Mesendoderm (in vitro differentiated cells): Measurements from ENCODE around the gene ATG7.

Experiments
- DNase-seq: peaks from one replicate; pipeline ENCODE4 v3.0.0; 2013
- H2AK5ac ChIP-seq: 2 replicates; pipeline ENCODE4 v1.6.1; 2013; ENCODE audit warnings: low read length, inconsistent platforms
- H2BK120ac ChIP-seq: 2 replicates; pipeline ENCODE4 v1.6.1; 2013; ENCODE audit warnings: low read depth, mild to moderate bottlenecking, low read length, moderate library complexity, mixed read lengths
- H2BK15ac ChIP-seq: replicated peaks from 2 replicates; pipeline ENCODE4 v1.6.1; 2013; ENCODE audit warnings: low read depth, mild to moderate bottlenecking, moderate library complexity
- H2BK5ac ChIP-seq: 2 replicates; pipeline ENCODE4 v1.6.1; 2013; ENCODE audit warnings: low read length, inconsistent platforms
- H3K18ac ChIP-seq: 2 replicates; pipeline ENCODE4 v1.6.1; 2013; ENCODE audit warnings: mild to moderate bottlenecking, low read length, mixed read lengths
- H3K23ac ChIP-seq: one replicate; pipeline ENCODE4 v1.6.1; 2013; ENCODE audit warnings: low read length
- H3K27ac ChIP-seq: 2 replicates; pipeline ENCODE4 v1.5.1; 2013; ENCODE audit warnings: low read depth, mild to moderate bottlenecking, inconsistent platforms, low read length, moderate library complexity
- H3K27me3 ChIP-seq: 2 replicates; pipeline ENCODE4 v1.6.1; 2013; ENCODE audit warnings: low read length, control low read depth, mild to moderate bottlenecking, inconsistent platforms; ENCODE audit not compliant: insufficient read depth, poor library complexity
- H3K36me3 ChIP-seq: 2 replicates; pipeline ENCODE4 v1.6.1; 2013; ENCODE audit warnings: low read length, inconsistent platforms; ENCODE audit not compliant: control insufficient read depth, insufficient read depth
- H3K4ac ChIP-seq: one replicate; pipeline ENCODE4 v1.6.1; 2013; ENCODE audit warnings: low read depth, mild to moderate bottlenecking, low read length, moderate library complexity
- H3K4me1 ChIP-seq: 2 replicates; pipeline ENCODE4 v1.6.1; 2013; ENCODE audit warnings: low read depth, low read length, inconsistent platforms; ENCODE audit not compliant: control insufficient read depth
- H3K4me2 ChIP-seq: 2 replicates; pipeline ENCODE4 v1.6.1; 2013; ENCODE audit warnings: low read length
- H3K4me3 ChIP-seq: 2 replicates; pipeline ENCODE4 v1.5.1; 2013; ENCODE audit warnings: mild to moderate bottlenecking, low read length
- H3K56ac ChIP-seq: one replicate; pipeline ENCODE4 v1.6.1; 2013; ENCODE audit warnings: low read length
- H3K79me1 ChIP-seq: 2 replicates; pipeline ENCODE4 v1.6.1; 2013; ENCODE audit warnings: low read length, inconsistent platforms
- H3K79me2 ChIP-seq: 2 replicates; pipeline ENCODE4 v1.6.1; 2013; ENCODE audit warnings: mild to moderate bottlenecking, low read length; ENCODE audit not compliant: control insufficient read depth, insufficient read depth
- H3K9ac ChIP-seq: 2 replicates; pipeline ENCODE4 v1.6.1; 2013; ENCODE audit warnings: low read length, inconsistent platforms
- H4K5ac ChIP-seq: one replicate; pipeline ENCODE4 v1.6.1; 2013; ENCODE audit warnings: low read length
- H4K8ac ChIP-seq: one replicate; pipeline ENCODE4 v1.6.1; 2013; ENCODE audit warnings: low read depth, mild to moderate bottlenecking, control low read depth, low read length, moderate library complexity
- WGBS: extraction: QIAGEN DNeasy Blood & Tissue Kit; methylation state at CpG from one replicate; pipeline ENCODE4 v1.1.7; 2013; ENCODE audit warnings: low lambda C conversion rate, missing lambda C conversion rate; ENCODE audit not compliant: insufficient coverage; ENCODE audit errors: extremely low coverage; 5-methylcytosine and 5-hydroxymethylcytosine counted together

Gene ATG7

GRCh38 chr3:11535243-11535960 is 263.2 kb downstream of the ATG7 start:
- DNase-seq: no peak

GRCh38 chr3:11536132-11536935 is 264.1 kb downstream of the ATG7 start:
- Histone ChIP-seq H2BK5ac (no peak overlapping the region), H3K27me3 (no peaks in the 10 kb centered on the region), H3K4me3 (no peak overlapping the region), H3K4ac (no peak overlapping the region), H4K5ac (no peak overlapping the region), H3K27ac (no peak overlapping the region), H3K18ac (no peak overlapping the region), H2BK15ac (no peak overlapping the region), H3K9ac (no peak overlapping the region), H3K56ac (no peak overlapping the region), H3K23ac (no peak overlapping the region), H3K79me2 (no peaks in the 10 kb centered on the region), H3K36me3 (no peaks in the 10 kb centered on the region), H2AK5ac (no peak overlapping the region), H3K4me2 (no peak overlapping the region), H3K79me1 (no peaks in the 10 kb centered on the region), H3K4me1 (no peaks in the 10 kb centered on the region), H2BK120ac (no peak overlapping the region), H4K8ac (no peak overlapping the region)
- no CpG with 5 or more reads among the region's 23 CpGs for WGBS
- DNase-seq: no peak

More at GRCh38 chr3:11535243-11535960, 263.2 kb downstream of the ATG7 start:
- no peak overlapping the region for H3K56ac ChIP-seq
- no peak overlapping the region for H4K5ac ChIP-seq
- no peak overlapping the region for H3K18ac ChIP-seq
- no peaks in the 10 kb centered on the region for H3K36me3 ChIP-seq
- H4K8ac ChIP-seq: no peak overlapping the region
- no peak overlapping the region for H2AK5ac ChIP-seq
- H2BK15ac ChIP-seq: no peak overlapping the region
- no peaks in the 10 kb centered on the region for H3K79me1 ChIP-seq
- no peak overlapping the region for H2BK120ac ChIP-seq
- no peaks in the 10 kb centered on the region for H3K79me2 ChIP-seq
- H3K4me1 ChIP-seq: no peaks in the 10 kb centered on the region
- no peak overlapping the region for H3K4me2 ChIP-seq
- no peak overlapping the region for H3K9ac ChIP-seq
- no peak overlapping the region for H3K4me3 ChIP-seq
- H3K27ac ChIP-seq: no peak overlapping the region
- WGBS: no CpG with 5 or more reads among the region's 13 CpGs
- no peaks in the 10 kb centered on the region for H3K27me3 ChIP-seq
- H2BK5ac ChIP-seq: no peak overlapping the region
- no peak overlapping the region for H3K23ac ChIP-seq
- no peak overlapping the region for H3K4ac ChIP-seq

GRCh38 chr3:11536936-11537612 is 264.9 kb downstream of the ATG7 start:
- Histone ChIP-seq H3K56ac (no peak overlapping the region), H3K4ac (no peak overlapping the region), H3K79me2 (no peaks in the 10 kb centered on the region), H3K4me3 (no peak overlapping the region), H3K4me2 (no peak overlapping the region), H2BK15ac (no peak overlapping the region), H2BK120ac (no peak overlapping the region), H3K18ac (no peak overlapping the region), H2BK5ac (no peak overlapping the region), H3K27me3 (no peaks in the 10 kb centered on the region), H4K5ac (no peak overlapping the region), H4K8ac (no peak overlapping the region), H3K23ac (no peak overlapping the region), H3K36me3 (no peaks in the 10 kb centered on the region), H3K9ac (no peak overlapping the region), H3K79me1 (no peaks in the 10 kb centered on the region), H3K4me1 (no peaks in the 10 kb centered on the region), H3K27ac (no peak overlapping the region), H2AK5ac (no peak overlapping the region)
- no peak for DNase-seq
- WGBS: no CpG with 5 or more reads among the region's 12 CpGs

GRCh38 chr3:11538581-11538980 is 266.4 kb downstream of the ATG7 start:
- Histone ChIP-seq H3K4ac (no peak overlapping the region), H3K79me1 (no peaks in the 10 kb centered on the region), H3K79me2 (no peaks in the 10 kb centered on the region), H3K4me1 (no peaks in the 10 kb centered on the region), H4K5ac (no peak overlapping the region), H2AK5ac (no peak overlapping the region), H2BK5ac (no peak overlapping the region), H4K8ac (no peak overlapping the region), H2BK120ac (no peak overlapping the region), H3K36me3 (no peaks in the 10 kb centered on the region), H3K4me3 (no peak overlapping the region), H3K4me2 (no peak overlapping the region), H3K23ac (no peak overlapping the region), H3K56ac (no peak overlapping the region), H3K27ac (no peak overlapping the region), H3K18ac (no peak overlapping the region), H3K27me3 (no peaks in the 10 kb centered on the region), H2BK15ac (no peak overlapping the region), H3K9ac (no peak overlapping the region)
- DNase-seq: no peak
- no CpG with 5 or more reads among the region's 3 CpGs for WGBS

- H2BK5ac ChIP-seq: no peak overlapping the region
- H4K5ac ChIP-seq: no peak overlapping the region
- no peak overlapping the region for H3K4ac ChIP-seq
- no peaks in the 10 kb centered on the region for H3K4me1 ChIP-seq
- H3K79me1 ChIP-seq: no peaks in the 10 kb centered on the region
- H4K8ac ChIP-seq: no peak overlapping the region
- no peak overlapping the region for H3K27ac ChIP-seq
- WGBS: no CpG with 5 or more reads among the region's 5 CpGs
- H3K23ac ChIP-seq: no peak overlapping the region
- no peak overlapping the region for H2AK5ac ChIP-seq
- no peak for DNase-seq
- no peak overlapping the region for H3K4me2 ChIP-seq
- no peaks in the 10 kb centered on the region for H3K79me2 ChIP-seq
- H3K56ac ChIP-seq: no peak overlapping the region
- no peak overlapping the region for H2BK120ac ChIP-seq
- H3K18ac ChIP-seq: no peak overlapping the region
- no peak overlapping the region for H2BK15ac ChIP-seq
- H3K27me3 ChIP-seq: no peaks in the 10 kb centered on the region
- H3K36me3 ChIP-seq: no peaks in the 10 kb centered on the region
- H3K4me3 ChIP-seq: no peak overlapping the region
- H3K9ac ChIP-seq: no peak overlapping the region
Observed at GRCh38 chr3:11539218-11539617, 267.0 kb downstream of the ATG7 start.
